ENCODE data around the gene DNAI2. TPM values are rescaled to one million over a fixed set of nuclear protein-coding genes. Genes with fewer than 3 reads are reported as not detected.

Gene DNAI2
- total and polyA plus RNA-seq, 9 of the 15 experiments (the other 6 are each of a cell fraction or from before 2014, with no cell fraction given), result not detected

DNA sequence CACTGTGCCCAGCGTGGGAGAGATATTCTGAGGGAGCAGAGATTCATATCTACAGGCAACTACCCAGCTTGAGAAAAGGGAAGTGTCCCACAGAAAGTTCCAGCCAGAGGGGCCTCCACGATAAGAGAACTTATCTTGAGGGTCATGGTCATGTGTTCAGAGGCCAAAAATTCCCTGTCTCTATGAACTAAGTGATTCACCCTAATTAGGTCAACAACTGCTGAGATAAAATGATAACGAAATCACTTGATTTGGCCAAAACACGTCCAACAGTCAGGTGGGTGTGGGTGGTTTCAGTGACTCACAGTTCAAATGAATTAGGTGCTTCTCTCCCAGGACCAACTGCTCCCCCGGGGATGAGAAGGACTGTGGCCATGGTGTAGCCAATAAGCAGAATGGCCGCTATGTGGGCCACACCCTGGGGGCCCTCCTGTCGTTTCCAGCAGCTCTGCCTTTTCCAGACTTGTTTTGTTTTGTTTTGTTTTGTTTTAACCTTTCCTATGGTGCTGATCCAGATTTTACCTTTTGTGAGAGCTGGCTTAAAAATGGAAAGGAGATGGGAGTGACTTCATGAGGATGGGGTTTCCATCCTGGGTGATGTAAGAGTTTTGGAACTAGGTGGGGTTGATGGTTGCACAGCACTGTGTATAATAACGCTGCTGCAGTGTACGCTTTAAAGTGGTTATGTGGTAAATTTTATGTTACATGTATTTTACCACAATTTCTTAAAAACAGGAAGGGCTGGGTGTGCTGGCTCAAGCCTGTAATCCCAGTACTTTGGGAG is 8.7 kb downstream of the DNAI2 start (continued):
- TF ChIP-seq MEF2A (IDR thresholded peaks at IDR 0.05; ENCODE audit: control insufficient read depth, low read depth, low read length) (no peak), POLR3A (IDR thresholded peaks at IDR 0.05; ENCODE audit: borderline replicate concordance, extremely low read depth, insufficient read depth, insufficient read length) (no peak), FOXA1 (IDR thresholded peaks at IDR 0.05; ENCODE audit: borderline replicate concordance) (no peak), POLR3G (IDR thresholded peaks at IDR 0.05; ENCODE audit: extremely low read depth, insufficient read length, insufficient replicate concordance) (no peak), ZNF197 (CRISPR knock-in tag; IDR thresholded peaks at IDR 0.05; ENCODE audit: low read depth) (peak; percentile 57; the same call in 1 of the 2 replicates), ZNF551 (CRISPR knock-in tag; IDR thresholded peaks at IDR 0.05) (no peak), BMI1 (IDR thresholded peaks at IDR 0.05; ENCODE audit: low read length) (no peak), MEIS2 (IDR thresholded peaks at IDR 0.05; ENCODE audit: partially characterized antibody) (no peak), LEF1 (IDR thresholded peaks at IDR 0.05) (no peak), KAT2B (IDR thresholded peaks at IDR 0.05; ENCODE audit: low read depth, low read length) (no peak), RNF2 (IDR thresholded peaks at IDR 0.05) (peak; percentile 53; the same call in 1 of the 2 replicates), MTA3 (IDR thresholded peaks at IDR 0.05; ENCODE audit: borderline replicate concordance) (0 out of 2 replicates have a peak, but pooled peaks have one; percentile 57), SMARCE1 (IDR thresholded peaks at IDR 0.05) (peak; percentile 96), THRAP3 (IDR thresholded peaks at IDR 0.05; ENCODE audit: borderline replicate concordance) (no peak), GABPA (tag; conservative IDR thresholded peaks at IDR 0.05; ENCODE audit: low read depth) (peak; percentile 38; the same call in 1 of the 2 replicates), HOXB6 (CRISPR knock-in tag; IDR thresholded peaks at IDR 0.05; ENCODE audit: borderline replicate concordance) (no peak), GATAD2A (IDR thresholded peaks at IDR 0.05) (no peak), CHD2 (IDR thresholded peaks at IDR 0.05; ENCODE audit: low read depth, low read length) (no peak), MAX (CRISPR knock-in tag; IDR thresholded peaks at IDR 0.05) (no peak), SMARCB1 (IDR thresholded peaks at IDR 0.05; ENCODE audit: insufficient read length, low read depth) (no peak), POLR2AphosphoS5 (IDR thresholded peaks at IDR 0.05; ENCODE audit: control insufficient read depth, insufficient read depth, low read depth, low read length) (no peak), ESRRA (IDR thresholded peaks at IDR 0.05; ENCODE audit: borderline replicate concordance, low read depth) (peak; percentile 23; the same call in 1 of the 2 replicates)
- TF ChIP-seq, protein P1, sequence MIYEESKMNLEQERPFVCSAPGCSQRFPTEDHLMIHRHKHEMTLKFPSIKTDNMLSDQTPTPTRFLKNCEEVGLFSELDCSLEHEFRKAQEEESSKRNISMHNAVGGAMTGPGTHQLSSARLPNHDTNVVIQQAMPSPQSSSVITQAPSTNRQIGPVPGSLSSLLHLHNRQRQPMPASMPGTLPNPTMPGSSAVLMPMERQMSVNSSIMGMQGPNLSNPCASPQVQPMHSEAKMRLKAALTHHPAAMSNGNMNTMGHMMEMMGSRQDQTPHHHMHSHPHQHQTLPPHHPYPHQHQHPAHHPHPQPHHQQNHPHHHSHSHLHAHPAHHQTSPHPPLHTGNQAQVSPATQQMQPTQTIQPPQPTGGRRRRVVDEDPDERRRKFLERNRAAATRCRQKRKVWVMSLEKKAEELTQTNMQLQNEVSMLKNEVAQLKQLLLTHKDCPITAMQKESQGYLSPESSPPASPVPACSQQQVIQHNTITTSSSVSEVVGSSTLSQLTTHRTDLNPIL (CRISPR knock-in tag; IDR thresholded peaks at IDR 0.05), result no peak
- TF ChIP-seq, protein P2, sequence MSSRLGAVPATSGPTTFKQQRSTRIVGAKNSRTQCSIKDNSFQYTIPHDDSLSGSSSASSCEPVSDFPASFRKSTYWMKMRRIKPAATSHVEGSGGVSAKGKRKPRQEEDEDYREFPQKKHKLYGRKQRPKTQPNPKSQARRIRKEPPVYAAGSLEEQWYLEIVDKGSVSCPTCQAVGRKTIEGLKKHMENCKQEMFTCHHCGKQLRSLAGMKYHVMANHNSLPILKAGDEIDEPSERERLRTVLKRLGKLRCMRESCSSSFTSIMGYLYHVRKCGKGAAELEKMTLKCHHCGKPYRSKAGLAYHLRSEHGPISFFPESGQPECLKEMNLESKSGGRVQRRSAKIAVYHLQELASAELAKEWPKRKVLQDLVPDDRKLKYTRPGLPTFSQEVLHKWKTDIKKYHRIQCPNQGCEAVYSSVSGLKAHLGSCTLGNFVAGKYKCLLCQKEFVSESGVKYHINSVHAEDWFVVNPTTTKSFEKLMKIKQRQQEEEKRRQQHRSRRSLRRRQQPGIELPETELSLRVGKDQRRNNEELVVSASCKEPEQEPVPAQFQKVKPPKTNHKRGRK (tag; IDR thresholded peaks at IDR 0.05), result no peak

All from K562 (cell line).